Cardiac muscle cell (in vitro differentiated cells and primary cell): ENCODE measurements around the gene EMP2. TPM values are rescaled to one million over a fixed set of nuclear protein-coding genes. Genes with fewer than 3 reads are reported as not detected.

Source experiments
- DNase-seq, 2 donors: peaks; one replicate each; pipeline versions ENCODE4 v3.0.0 to v3.0.0-alpha.2; 2010 to 2017; ENCODE audit warnings: low read depth in 1 of 2, low spot score in 1 of 2
- H3K27ac ChIP-seq: fragments of 200-600 bp; sonication (generic); 2 replicates; pipeline ENCODE4 v1.5.1; 2016
- H3K27me3 ChIP-seq: fragments of 200-600 bp; sonication (generic); 2 replicates; pipeline ENCODE4 v1.6.0; 2016; ENCODE audit warnings: control low read depth
- H3K36me3 ChIP-seq: fragments of 200-600 bp; sonication (generic); 2 replicates; pipeline ENCODE4 v1.5.1; 2016; ENCODE audit warnings: control low read depth
- H3K4me1 ChIP-seq: fragments of 200-600 bp; sonication (generic); 2 replicates; pipeline ENCODE4 v1.8.1; 2017; ENCODE audit warnings: low read depth, mild to moderate bottlenecking, mixed run types
- H3K4me3 ChIP-seq: fragments of 200-600 bp; sonication (generic); 2 replicates; pipeline ENCODE4 v1.5.1; 2016; ENCODE audit warnings: mild to moderate bottlenecking
- H3K9me3 ChIP-seq: fragments of 200-600 bp; sonication (generic); 2 replicates; pipeline ENCODE4 v1.5.1; 2017; ENCODE audit warnings: low read depth, mild to moderate bottlenecking, control low read depth
- CTCF ChIP-seq: IDR thresholded peaks from 2 replicates; pipeline ENCODE4 v1.5.1; 2012; ENCODE audit warnings: low read depth, mild to moderate bottlenecking, low read length
- polyA plus RNA-seq: library from polyadenylated mRNA; unstranded; fragments of >200 nt; fragmentation: Nextera tagmentation; extraction: Ambion mirVana; gene quantifications from 2 replicates; pipeline ENCODE4 v1.2.1, GENCODE V29; 2016
- total RNA-seq: library from RNA; depleted of rRNA; stranded (reverse); fragments of >200 nt; gene quantifications from 2 replicates; pipeline ENCODE4 v1.2.3, GENCODE V29; 2016

The EMP2 gene
- total and polyA plus RNA-seq, 2 experiments from 2014 or later: 40.9 to 151 TPM

GRCh38 chr16:10518479-10519041 lies 61.8 kb downstream of the EMP2 start:
- no peaks in the 10 kb centered on the region for H3K27me3 ChIP-seq

GRCh38 chr16:10517868-10518267 lies 62.5 kb downstream of the EMP2 start:
- Histone ChIP-seq H3K36me3 (no peaks in the 10 kb centered on the region), H3K27ac (no peak overlapping the region), H3K4me3 (no peak overlapping the region), H3K9me3 (no peaks in the 10 kb centered on the region), H3K27me3 (no peaks in the 10 kb centered on the region), H3K4me1 (peaks cover 5% of the 10 kb centered on the region)
- no peak for DNase-seq
- no peak for TF ChIP-seq CTCF

More at GRCh38 chr16:10518479-10519041, 61.8 kb downstream of the EMP2 start:
- Histone ChIP-seq H3K4me1 (peaks cover 5% of the 10 kb centered on the region), H3K9me3 (no peaks in the 10 kb centered on the region), H3K36me3 (no peaks in the 10 kb centered on the region), H3K4me3 (no peak overlapping the region), H3K27ac (no peak overlapping the region)
- no peak for TF ChIP-seq CTCF
- no peak for DNase-seq

- peak; percentile 52 for TF ChIP-seq CTCF
- Histone ChIP-seq H3K4me3 (no peak overlapping the region), H3K9me3 (no peaks in the 10 kb centered on the region), H3K4me1 (peaks cover 5% of the 10 kb centered on the region), H3K27me3 (no peaks in the 10 kb centered on the region), H3K27ac (no peak overlapping the region), H3K36me3 (no peaks in the 10 kb centered on the region)
- DNase-seq: peak; percentile 70 to 84
Measured at GRCh38 chr16:10514369-10515055, 65.9 kb downstream of the EMP2 start.

GRCh38 chr16:10511829-10512228 lies 68.6 kb downstream of the EMP2 start:
- Histone ChIP-seq H3K4me3 (no peak overlapping the region), H3K27ac (no peak overlapping the region), H3K36me3 (no peaks in the 10 kb centered on the region), H3K9me3 (no peaks in the 10 kb centered on the region), H3K27me3 (no peaks in the 10 kb centered on the region), H3K4me1 (peaks cover 5% of the 10 kb centered on the region)
- DNase-seq: no peak
- TF ChIP-seq CTCF: no peak

- H3K27me3 ChIP-seq: no peaks in the 10 kb centered on the region
- no peak for DNase-seq
- no peak overlapping the region for H3K27ac ChIP-seq
- no peak overlapping the region for H3K4me3 ChIP-seq
- H3K36me3 ChIP-seq: no peaks in the 10 kb centered on the region
- peaks cover 5% of the 10 kb centered on the region for H3K4me1 ChIP-seq
- no peaks in the 10 kb centered on the region for H3K9me3 ChIP-seq
- TF ChIP-seq CTCF: no peak
Measured at GRCh38 chr16:10510279-10510678, 70.1 kb downstream of the EMP2 start.
